ENCODE measurements around the gene MAPK1IP1L.
"Not testable (repeated sequence)": the region's sequence is repeated elsewhere in the genome, so short reads cannot be mapped to it uniquely, and the experiment has no call there.

MAPK1IP1L gene

GRCh38 chr14:55077170-55078151, 26.0 kb downstream of the MAPK1IP1L start:
- WGBS (ENCODE audit: extremely low coverage, insufficient coverage, low lambda C conversion rate) = no CpG with 5 or more reads among the region's 17 CpGs
- H3K4ac ChIP-seq (ENCODE audit: low read depth, low read length) = no peak overlapping the region
- no peak overlapping the region for H3K4me3 ChIP-seq (ENCODE audit: low read length)
- no peak overlapping the region for H3K56ac ChIP-seq (ENCODE audit: low read length)
- no peak overlapping the region for H2AK5ac ChIP-seq (ENCODE audit: low read length)
- H3K4me2 ChIP-seq (ENCODE audit: low read length) = no peak overlapping the region
- H3K9ac ChIP-seq (ENCODE audit: low read length) = no peak overlapping the region
- no peak overlapping the region for H2BK15ac ChIP-seq (replicated peaks; ENCODE audit: low read depth)
- DNase-seq = no peak
- H4K5ac ChIP-seq (ENCODE audit: low read length) = no peak overlapping the region
- H3K79me2 ChIP-seq (ENCODE audit: control insufficient read depth, insufficient read depth, low read length) = no peaks in the 10 kb centered on the region
- H3K4me1 ChIP-seq (ENCODE audit: control insufficient read depth, low read depth, low read length) = no peaks in the 10 kb centered on the region
- H4K8ac ChIP-seq (ENCODE audit: low read depth, low read length) = no peak overlapping the region
- H2BK120ac ChIP-seq (ENCODE audit: low read depth, low read length) = no peak overlapping the region
- H3K18ac ChIP-seq (ENCODE audit: low read length) = no peak overlapping the region
- H3K23ac ChIP-seq (ENCODE audit: low read length) = no peak overlapping the region
- no peaks in the 10 kb centered on the region for H3K36me3 ChIP-seq (ENCODE audit: control insufficient read depth, insufficient read depth, low read length)
- H3K27ac ChIP-seq (ENCODE audit: low read depth, low read length) = no peak overlapping the region
- H3K27me3 ChIP-seq (ENCODE audit: insufficient read depth, low read length, poor library complexity) = no peaks in the 10 kb centered on the region
- no peak overlapping the region for H2BK5ac ChIP-seq (ENCODE audit: low read length)
- no peaks in the 10 kb centered on the region for H3K79me1 ChIP-seq (ENCODE audit: low read length)

- H2BK5ac ChIP-seq (ENCODE audit: low read length); H3K27me3 ChIP-seq (ENCODE audit: insufficient read depth, low read length, poor library complexity); H3K79me2 ChIP-seq (ENCODE audit: control insufficient read depth, insufficient read depth, low read length); H3K23ac ChIP-seq (ENCODE audit: low read length); DNase-seq; H3K27ac ChIP-seq (ENCODE audit: low read depth, low read length); H3K36me3 ChIP-seq (ENCODE audit: control insufficient read depth, insufficient read depth, low read length); H3K79me1 ChIP-seq (ENCODE audit: low read length); H4K5ac ChIP-seq (ENCODE audit: low read length); H4K8ac ChIP-seq (ENCODE audit: low read depth, low read length); H2BK120ac ChIP-seq (ENCODE audit: low read depth, low read length); H2BK15ac ChIP-seq (replicated peaks; ENCODE audit: low read depth); H3K4ac ChIP-seq (ENCODE audit: low read depth, low read length); H3K56ac ChIP-seq (ENCODE audit: low read length); H3K18ac ChIP-seq (ENCODE audit: low read length); H3K4me1 ChIP-seq (ENCODE audit: control insufficient read depth, low read depth, low read length); H2AK5ac ChIP-seq (ENCODE audit: low read length); H3K4me3 ChIP-seq (ENCODE audit: low read length); H3K9ac ChIP-seq (ENCODE audit: low read length); H3K4me2 ChIP-seq (ENCODE audit: low read length): not testable (repeated sequence)
- no CpG with 5 or more reads among the region's 6 CpGs for WGBS (ENCODE audit: extremely low coverage, insufficient coverage, low lambda C conversion rate)
These were observed 28.5 kb downstream of the MAPK1IP1L start for GRCh38 chr14:55079961-55080360.

GRCh38 chr14:55084401-55085059, 33.1 kb downstream of the MAPK1IP1L start:
- Histone ChIP-seq H3K56ac (ENCODE audit: low read length) (no peak overlapping the region), H3K4ac (ENCODE audit: low read depth, low read length) (no peak overlapping the region), H3K18ac (ENCODE audit: low read length) (no peak overlapping the region), H3K27ac (ENCODE audit: low read depth, low read length) (no peak overlapping the region), H4K8ac (ENCODE audit: low read depth, low read length) (no peak overlapping the region), H3K23ac (ENCODE audit: low read length) (no peak overlapping the region), H3K4me1 (ENCODE audit: control insufficient read depth, low read depth, low read length) (no peaks in the 10 kb centered on the region), H2AK5ac (ENCODE audit: low read length) (no peak overlapping the region), H3K27me3 (ENCODE audit: insufficient read depth, low read length, poor library complexity) (no peaks in the 10 kb centered on the region), H2BK5ac (ENCODE audit: low read length) (no peak overlapping the region), H4K5ac (ENCODE audit: low read length) (no peak overlapping the region), H3K36me3 (ENCODE audit: control insufficient read depth, insufficient read depth, low read length) (no peaks in the 10 kb centered on the region), H2BK15ac (replicated peaks; ENCODE audit: low read depth) (no peak overlapping the region), H3K4me3 (ENCODE audit: low read length) (no peak overlapping the region), H3K79me1 (ENCODE audit: low read length) (no peaks in the 10 kb centered on the region), H3K4me2 (ENCODE audit: low read length) (no peak overlapping the region), H2BK120ac (ENCODE audit: low read depth, low read length) (no peak overlapping the region), H3K79me2 (ENCODE audit: control insufficient read depth, insufficient read depth, low read length) (no peaks in the 10 kb centered on the region), H3K9ac (ENCODE audit: low read length) (no peak overlapping the region)
- no peak for DNase-seq

GRCh38 chr14:55085060-55085660, 33.7 kb downstream of the MAPK1IP1L start:
- no peak overlapping the region for H2BK5ac ChIP-seq (ENCODE audit: low read length)
- H4K8ac ChIP-seq (ENCODE audit: low read depth, low read length) = no peak overlapping the region
- no peak overlapping the region for H4K5ac ChIP-seq (ENCODE audit: low read length)
- H3K9ac ChIP-seq (ENCODE audit: low read length) = no peak overlapping the region
- no CpG with 5 or more reads among the region's 4 CpGs for WGBS (ENCODE audit: extremely low coverage, insufficient coverage, low lambda C conversion rate)
- H2AK5ac ChIP-seq (ENCODE audit: low read length) = no peak overlapping the region
- H3K27me3 ChIP-seq (ENCODE audit: insufficient read depth, low read length, poor library complexity) = no peaks in the 10 kb centered on the region
- no peaks in the 10 kb centered on the region for H3K79me1 ChIP-seq (ENCODE audit: low read length)
- H2BK120ac ChIP-seq (ENCODE audit: low read depth, low read length) = no peak overlapping the region
- no peak overlapping the region for H3K18ac ChIP-seq (ENCODE audit: low read length)
- H3K36me3 ChIP-seq (ENCODE audit: control insufficient read depth, insufficient read depth, low read length) = no peaks in the 10 kb centered on the region
- no peak overlapping the region for H3K4ac ChIP-seq (ENCODE audit: low read depth, low read length)
- H3K23ac ChIP-seq (ENCODE audit: low read length) = no peak overlapping the region
- no peaks in the 10 kb centered on the region for H3K4me1 ChIP-seq (ENCODE audit: control insufficient read depth, low read depth, low read length)
- no peak overlapping the region for H3K56ac ChIP-seq (ENCODE audit: low read length)
- no peak for DNase-seq
- no peak overlapping the region for H3K4me3 ChIP-seq (ENCODE audit: low read length)
- H3K27ac ChIP-seq (ENCODE audit: low read depth, low read length) = no peak overlapping the region
- no peak overlapping the region for H3K4me2 ChIP-seq (ENCODE audit: low read length)
- H2BK15ac ChIP-seq (replicated peaks; ENCODE audit: low read depth) = no peak overlapping the region
- no peaks in the 10 kb centered on the region for H3K79me2 ChIP-seq (ENCODE audit: control insufficient read depth, insufficient read depth, low read length)

- Histone ChIP-seq H3K79me2 (ENCODE audit: control insufficient read depth, insufficient read depth, low read length) (no peaks in the 10 kb centered on the region), H2BK5ac (ENCODE audit: low read length) (no peak overlapping the region), H3K9ac (ENCODE audit: low read length) (no peak overlapping the region), H4K5ac (ENCODE audit: low read length) (no peak overlapping the region), H3K23ac (ENCODE audit: low read length) (no peak overlapping the region), H2BK15ac (replicated peaks; ENCODE audit: low read depth) (no peak overlapping the region), H3K18ac (ENCODE audit: low read length) (no peak overlapping the region), H3K4me2 (ENCODE audit: low read length) (no peak overlapping the region), H4K8ac (ENCODE audit: low read depth, low read length) (no peak overlapping the region), H3K4ac (ENCODE audit: low read depth, low read length) (no peak overlapping the region), H3K27ac (ENCODE audit: low read depth, low read length) (no peak overlapping the region), H3K4me3 (ENCODE audit: low read length) (no peak overlapping the region), H2BK120ac (ENCODE audit: low read depth, low read length) (no peak overlapping the region), H2AK5ac (ENCODE audit: low read length) (no peak overlapping the region), H3K4me1 (ENCODE audit: control insufficient read depth, low read depth, low read length) (no peaks in the 10 kb centered on the region), H3K79me1 (ENCODE audit: low read length) (no peaks in the 10 kb centered on the region), H3K56ac (ENCODE audit: low read length) (no peak overlapping the region), H3K27me3 (ENCODE audit: insufficient read depth, low read length, poor library complexity) (no peaks in the 10 kb centered on the region), H3K36me3 (ENCODE audit: control insufficient read depth, insufficient read depth, low read length) (no peaks in the 10 kb centered on the region)
- no peak for DNase-seq
- no CpG with 5 or more reads among the region's 9 CpGs for WGBS (ENCODE audit: extremely low coverage, insufficient coverage, low lambda C conversion rate)
These were observed 35.5 kb downstream of the MAPK1IP1L start for GRCh38 chr14:55086938-55087337.

All from mesendoderm (in vitro differentiated cells).